ENCODE measurements around the gene LHFPL2.
"Not testable (repeated sequence)": the region's sequence is repeated elsewhere in the genome, so short reads cannot be mapped to it uniquely, and the experiment has no call there.

The LHFPL2 gene

GRCh38 chr5:78497573-78498533 is 150.7 kb downstream of the LHFPL2 start:
- peak in 1 of 3 donors; percentile 23 for DNase-seq

- peak in 2 of 3 donors; percentile 45 to 56 for DNase-seq
These were observed 152.2 kb downstream of the LHFPL2 start for GRCh38 chr5:78496373-78496772.

- DNase-seq: peak in 2 of 3 donors; percentile 34 to 45
These were observed 152.8 kb downstream of the LHFPL2 start for GRCh38 chr5:78495800-78496199.

- no peak for DNase-seq
These were observed 155.9 kb downstream of the LHFPL2 start for GRCh38 chr5:78492650-78493049.

GRCh38 chr5:78492224-78492623 is 156.3 kb downstream of the LHFPL2 start:
- DNase-seq: no peak

DNA sequence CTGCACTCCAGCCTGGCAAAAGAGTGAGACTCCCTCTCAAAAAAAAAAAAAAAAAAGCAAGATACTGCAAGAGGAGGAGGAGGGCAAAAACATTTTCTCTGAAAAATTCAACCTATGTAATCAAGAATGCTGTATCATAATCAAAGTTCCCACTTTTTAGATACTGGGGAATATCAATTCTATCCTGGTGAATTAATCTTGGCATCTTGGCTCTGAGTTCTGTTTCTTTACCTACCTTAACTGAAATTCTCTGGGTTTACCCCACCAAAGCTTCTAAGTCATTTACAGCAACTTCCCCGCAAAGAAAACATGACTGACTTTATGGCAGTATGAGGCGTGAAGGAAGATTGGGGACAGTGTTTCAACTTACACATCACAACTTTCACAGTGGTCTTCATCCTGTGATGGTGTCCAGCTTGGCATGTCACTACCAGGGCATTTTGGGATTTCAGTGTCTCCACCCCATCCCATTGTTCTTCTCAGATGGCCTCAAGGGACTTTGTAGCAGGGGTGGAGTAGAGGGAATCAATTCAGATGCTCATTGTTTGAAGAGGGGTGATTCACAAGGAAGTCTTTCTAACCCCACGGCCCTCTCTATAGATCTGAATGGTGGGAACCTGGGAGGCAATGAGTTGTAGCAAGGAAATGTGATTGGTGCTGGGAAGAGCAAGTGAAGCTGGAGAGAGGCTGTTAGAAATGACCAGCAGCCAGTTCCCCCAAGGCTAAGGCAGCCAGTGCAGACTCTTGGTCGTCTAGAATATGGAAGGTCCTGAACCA is 157.7 kb downstream of the LHFPL2 start:
- no peak for DNase-seq

GRCh38 chr5:78487846-78488245 is 160.7 kb downstream of the LHFPL2 start:
- no peak for DNase-seq

- no peak for DNase-seq
These were observed 162.4 kb downstream of the LHFPL2 start for GRCh38 chr5:78486218-78486617.

DNA sequence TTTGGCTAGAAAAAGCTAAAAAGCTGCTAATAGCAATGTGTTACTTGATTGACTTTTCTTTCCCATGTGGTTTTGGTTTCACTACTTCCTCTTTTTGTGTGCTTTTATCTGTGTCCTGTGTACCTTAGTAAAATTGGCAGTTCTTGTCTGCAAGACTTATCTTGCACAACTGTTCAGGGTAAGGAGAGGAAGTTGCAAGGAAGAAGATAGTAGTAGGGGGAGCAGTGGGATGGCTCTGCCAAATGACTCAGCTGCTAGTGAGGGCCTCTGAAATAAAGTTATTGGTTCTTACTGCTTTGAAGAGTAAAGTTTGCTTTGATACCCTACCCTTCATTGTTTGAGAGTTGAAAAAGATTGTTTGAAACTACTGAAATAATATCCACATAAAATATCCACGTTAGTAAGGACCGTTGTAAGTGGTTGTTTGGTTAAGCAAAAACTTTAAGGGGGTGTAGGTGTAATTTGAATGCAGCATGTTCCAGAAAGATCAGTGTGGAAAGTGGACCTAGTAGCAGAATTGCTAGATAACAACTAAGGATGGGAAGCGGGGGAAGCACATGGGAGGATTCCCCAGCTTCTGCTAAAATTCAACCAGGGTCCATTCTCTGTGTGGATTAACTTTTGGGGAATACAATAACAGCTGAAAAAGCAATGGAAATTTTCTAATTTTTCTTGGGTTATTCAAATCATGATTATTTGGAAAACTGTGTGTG is 164.6 kb downstream of the LHFPL2 start:
- peak; percentile 71 to 77 (median 73) for DNase-seq

GRCh38 chr5:78482948-78483347 is 165.6 kb downstream of the LHFPL2 start:
- DNase-seq: no peak

DNA sequence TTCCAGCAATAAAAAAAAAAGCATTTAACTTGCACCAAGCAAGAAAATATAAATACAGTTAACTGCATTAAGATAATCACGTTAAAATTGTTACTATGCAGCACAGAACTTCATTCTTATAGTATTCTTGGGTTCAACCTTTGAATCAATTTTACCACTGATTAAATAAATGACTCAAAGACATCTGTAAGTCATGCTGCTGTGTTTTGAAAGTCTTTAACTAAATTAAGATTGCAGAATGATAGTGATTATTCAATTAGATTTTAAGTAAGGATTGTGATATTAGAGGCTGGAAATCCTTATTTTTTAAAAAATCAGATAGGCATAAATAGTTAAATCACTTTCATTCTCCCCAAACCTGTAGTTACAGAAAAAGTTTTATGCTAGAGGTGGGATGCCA is 171.8 kb downstream of the LHFPL2 start:
- DNase-seq: no peak

GRCh38 chr5:78475370-78475769 is 173.2 kb downstream of the LHFPL2 start:
- DNase-seq: no peak

DNA sequence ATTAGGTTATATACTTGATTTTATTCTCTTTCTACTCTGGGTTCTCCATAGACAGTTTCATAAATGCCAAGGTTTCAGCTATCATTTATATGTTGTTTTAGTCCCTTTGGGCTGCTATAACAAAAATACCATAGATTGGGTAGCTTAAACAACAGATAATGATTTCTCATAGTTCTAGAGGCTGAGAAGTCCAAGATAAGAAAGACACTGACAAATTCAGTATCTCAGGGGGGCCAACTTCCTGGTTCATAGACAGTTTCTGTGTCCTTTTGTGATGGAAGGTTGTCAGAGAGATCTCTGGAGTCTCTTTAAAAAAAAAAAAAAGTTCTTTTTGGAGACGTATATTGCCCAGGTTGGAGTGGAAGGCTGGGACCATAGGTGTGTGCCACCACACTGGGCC is 174.8 kb downstream of the LHFPL2 start:
- DNase-seq: no peak

GRCh38 chr5:78472469-78473106 is 176.0 kb downstream of the LHFPL2 start:
- peak in 2 of 3 donors; percentile 57 to 67 for DNase-seq

DNA sequence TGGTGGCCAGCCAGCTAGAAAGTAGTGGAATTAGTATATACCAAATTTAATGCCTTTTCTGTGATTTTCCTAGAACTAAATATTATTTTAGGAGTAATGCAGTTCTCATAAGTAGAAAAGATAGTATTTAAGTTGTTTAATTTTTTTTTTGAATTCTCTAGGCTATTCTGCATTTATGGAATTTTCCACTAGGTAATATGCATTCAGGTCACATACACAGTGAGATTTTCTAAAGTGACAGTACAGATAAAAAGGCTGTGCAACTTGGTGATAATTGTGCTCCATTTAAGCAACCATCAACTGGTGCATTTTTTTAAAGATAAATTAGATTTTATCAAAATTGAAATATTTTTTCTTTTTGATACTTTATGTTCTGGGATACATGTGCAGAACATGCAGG is 176.7 kb downstream of the LHFPL2 start:
- no peak for DNase-seq

DNA sequence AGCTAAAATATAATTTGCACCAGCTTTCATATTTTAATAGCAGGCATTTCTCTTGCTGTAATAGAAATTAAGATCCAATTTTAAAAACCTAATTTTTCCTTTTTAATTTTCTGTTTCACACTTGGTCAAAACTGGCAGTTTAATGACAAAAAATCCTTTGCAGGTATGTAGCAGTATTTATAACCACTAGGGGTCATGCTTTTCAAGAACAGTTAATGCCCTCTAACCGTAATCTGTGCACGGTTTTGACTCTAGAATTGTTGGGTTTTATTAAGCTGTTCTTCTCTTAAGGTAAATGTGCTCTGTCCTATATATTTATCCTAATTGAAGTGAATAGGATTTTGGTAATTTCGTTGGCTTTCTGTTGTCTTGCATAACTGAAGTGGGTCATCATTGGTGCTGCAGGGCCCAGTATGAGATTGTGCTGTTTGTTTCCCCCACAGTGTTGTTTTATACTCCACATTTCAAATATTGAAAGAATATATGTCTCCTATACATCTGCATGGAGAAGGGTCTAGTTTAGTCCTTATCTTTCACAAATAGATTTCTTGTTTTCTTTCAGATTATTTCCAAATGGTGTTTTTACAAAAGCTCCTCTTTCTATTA is 180.7 kb downstream of the LHFPL2 start:
- DNase-seq: peak; percentile 59 to 72 (median 70)

DNA sequence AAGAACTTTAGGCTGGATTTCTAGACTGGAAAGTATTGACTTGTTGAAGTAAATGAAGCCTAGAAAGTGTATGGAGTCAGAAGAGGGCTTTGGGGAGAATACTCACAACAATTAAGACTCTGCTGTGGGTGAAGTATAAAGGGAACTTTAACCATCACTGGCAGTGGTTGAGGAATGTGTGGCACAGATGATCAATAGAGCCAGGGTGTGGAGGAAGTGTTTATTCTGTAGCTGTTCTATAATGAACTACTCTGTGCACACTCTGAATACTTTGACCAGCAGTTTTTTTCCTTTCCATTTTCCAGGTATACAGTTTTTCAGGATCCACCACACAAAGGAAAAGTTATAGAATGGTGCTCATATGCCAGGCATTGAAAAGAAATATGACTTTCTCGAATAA is 181.4 kb downstream of the LHFPL2 start:
- no peak for DNase-seq

GRCh38 chr5:78458843-78459242 is 189.7 kb downstream of the LHFPL2 start:
- DNase-seq: no peak

DNA sequence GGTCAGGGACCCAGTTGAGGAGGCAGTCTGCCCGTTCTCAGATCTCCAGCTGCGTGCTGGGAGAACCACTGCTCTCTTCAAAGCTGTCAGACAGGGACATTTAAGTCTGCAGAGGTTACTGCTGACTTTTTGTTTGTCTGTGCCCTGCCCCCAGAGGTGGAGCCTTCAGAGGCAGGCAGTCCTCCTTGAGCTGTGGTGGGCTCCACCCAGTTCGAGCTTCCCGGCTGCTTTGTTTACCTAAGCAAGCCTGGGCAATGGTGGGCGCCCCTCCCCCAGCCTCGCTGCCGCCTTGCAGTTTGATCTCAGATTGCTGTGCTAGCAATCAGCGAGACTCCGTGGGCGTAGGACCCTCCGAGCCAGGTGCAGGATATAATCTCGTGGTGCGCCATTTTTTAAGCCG is 191.1 kb downstream of the LHFPL2 start:
- not testable (repeated sequence) for DNase-seq

DNA sequence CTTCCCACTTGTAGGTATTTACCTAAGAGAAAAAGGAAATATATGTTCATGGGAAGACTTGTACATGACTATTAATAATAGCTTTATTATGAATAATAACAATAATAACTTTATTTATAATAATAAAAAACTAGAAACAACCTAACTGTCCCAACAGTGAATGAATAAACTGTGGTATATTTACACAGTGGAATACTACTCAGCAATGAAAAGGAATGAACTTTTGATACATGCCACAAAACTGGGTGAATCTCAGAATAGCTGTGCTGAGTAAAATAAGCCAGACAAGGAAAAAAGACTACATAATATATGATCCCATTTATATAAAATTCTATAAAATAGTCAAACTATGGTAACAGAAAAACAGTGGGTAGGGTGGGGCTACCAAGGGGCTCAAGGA is 199.5 kb downstream of the LHFPL2 start:
- DNase-seq: no peak

DNA sequence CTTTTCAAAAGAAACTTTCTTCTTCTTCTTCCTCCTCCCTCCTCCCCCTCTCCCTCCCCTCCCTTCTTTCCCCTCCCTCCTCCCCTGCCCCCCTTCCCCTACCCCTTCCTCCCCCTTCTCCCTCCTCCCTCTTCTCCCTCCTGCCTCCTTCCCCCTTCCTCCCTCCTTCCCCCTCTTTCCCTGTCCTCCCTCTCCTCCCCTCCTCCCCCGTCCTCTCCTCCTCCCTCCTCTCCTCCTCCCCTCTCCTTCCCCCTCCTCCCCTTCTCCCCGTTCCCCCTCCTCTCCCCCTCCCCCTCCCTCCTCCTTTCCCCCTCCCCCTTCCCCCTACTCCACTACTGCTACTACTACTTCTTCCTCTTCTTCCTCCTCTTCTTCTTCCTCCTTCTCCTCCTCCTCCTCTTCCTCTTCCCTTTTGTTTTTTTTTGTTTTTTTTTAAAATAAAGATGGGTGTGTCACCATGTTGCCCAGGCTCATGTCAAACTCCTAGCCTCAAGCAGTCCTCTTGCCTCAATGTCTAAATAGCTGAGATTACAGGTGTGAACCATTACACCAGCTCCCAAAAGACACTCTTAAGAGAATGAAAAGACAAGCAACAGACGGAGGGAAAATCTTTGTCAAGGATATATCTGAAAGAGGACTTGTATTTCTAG is 200.7 kb downstream of the LHFPL2 start:
- no peak for DNase-seq

Measured in suppressor macrophage treated with lipopolysaccharide for 1 hour (primary cell).